ENCODE data around the gene GOLGA3. TPM values are rescaled to one million over a fixed set of nuclear protein-coding genes. Genes with fewer than 3 reads are reported as not detected.
"Not testable (repeated sequence)": the region's sequence is repeated elsewhere in the genome, so short reads cannot be mapped to it uniquely, and the experiment has no call there.

The GOLGA3 gene
- total RNA-seq, 1 experiment from 2014 or later = 62.2 TPM

DNA sequence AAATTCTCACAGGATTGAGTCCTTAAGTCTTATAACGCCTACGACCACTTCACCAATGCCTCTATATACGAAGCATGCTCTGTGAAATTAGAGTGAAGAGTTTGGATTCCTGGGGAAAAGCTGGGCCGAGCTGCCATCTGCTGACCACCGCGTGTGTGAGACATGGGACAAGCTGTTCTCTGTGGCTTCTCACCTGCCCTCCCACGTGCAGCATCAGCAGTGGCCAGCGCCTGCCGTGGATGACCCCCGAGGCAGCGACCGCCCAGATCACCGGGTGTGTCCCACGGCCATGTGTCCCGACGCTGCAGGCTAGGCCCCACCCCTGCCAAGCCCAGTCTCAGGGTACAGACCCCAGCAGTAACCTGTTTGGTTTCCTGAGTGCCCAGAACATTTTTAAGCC, 21.6 kb upstream of the GOLGA3 start:
- H3K4me3 ChIP-seq (ENCODE audit: low read depth, low read length) = no peak overlapping the region
- no peak overlapping the region for H3K4me3 Mint-ChIP-seq (ENCODE audit: unreplicated experiment)
- no peak for DNase-seq
- ChIA-PET CTCF (no interaction called here), POLR2A (no interaction called here)
- H3K27ac Mint-ChIP-seq (ENCODE audit: unreplicated experiment) = no peak overlapping the region
- peaks cover 6% of the 10 kb centered on the region for H3K4me1 Mint-ChIP-seq (ENCODE audit: low read depth, unreplicated experiment)
- intact Hi-C loops (cut with micrococcal nuclease; ENCODE audit: unreplicated experiment) = no loop called here
- no peaks in the 10 kb centered on the region for H3K36me3 ChIP-seq (ENCODE audit: control insufficient read depth, insufficient read depth, low read length)
- no peak for TF ChIP-seq CTCF (IDR thresholded peaks at IDR 0.05; ENCODE audit: insufficient read depth in 1 of 2, low read depth in 1 of 2, low read length in 1 of 2, severe bottlenecking in 1 of 2, unreplicated experiment in 1 of 2)
- no peaks in the 10 kb centered on the region for H3K9me3 ChIP-seq
- no peaks in the 10 kb centered on the region for H3K9me3 Mint-ChIP-seq (ENCODE audit: unreplicated experiment)
- no peaks in the 10 kb centered on the region for H3K27me3 ChIP-seq (replicated peaks; ENCODE audit: control insufficient read depth, insufficient read depth, low read length)
- no peaks in the 10 kb centered on the region for H3K4me1 ChIP-seq
- H3K36me3 Mint-ChIP-seq (ENCODE audit: insufficient read depth, unreplicated experiment) = peaks cover 32% of the 10 kb centered on the region
- no TSS peak for BruUV-seq (replicated peaks)
- no peaks in the 10 kb centered on the region for H3K27me3 Mint-ChIP-seq (ENCODE audit: insufficient read depth, unreplicated experiment)

GRCh38 chr12:132848521-132848920, 19.9 kb upstream of the GOLGA3 start:
- no TSS peak for BruUV-seq (replicated peaks)
- no peaks in the 10 kb centered on the region for H3K27me3 Mint-ChIP-seq (ENCODE audit: insufficient read depth, unreplicated experiment)
- no peak overlapping the region for H3K27ac Mint-ChIP-seq (ENCODE audit: unreplicated experiment)
- ChIA-PET CTCF (no interaction called here), POLR2A (no interaction called here)
- H3K4me3 ChIP-seq (ENCODE audit: low read depth, low read length) = no peak overlapping the region
- H3K27me3 ChIP-seq (replicated peaks; ENCODE audit: control insufficient read depth, insufficient read depth, low read length) = no peaks in the 10 kb centered on the region
- peaks cover 6% of the 10 kb centered on the region for H3K4me1 Mint-ChIP-seq (ENCODE audit: low read depth, unreplicated experiment)
- peaks cover 25% of the 10 kb centered on the region for H3K36me3 Mint-ChIP-seq (ENCODE audit: insufficient read depth, unreplicated experiment)
- H3K4me1 ChIP-seq = no peaks in the 10 kb centered on the region
- H3K9me3 ChIP-seq = no peaks in the 10 kb centered on the region
- intact Hi-C loops (cut with micrococcal nuclease; ENCODE audit: unreplicated experiment) = no loop called here
- H3K9me3 Mint-ChIP-seq (ENCODE audit: unreplicated experiment) = no peaks in the 10 kb centered on the region
- no peak for TF ChIP-seq CTCF (IDR thresholded peaks at IDR 0.05; ENCODE audit: insufficient read depth in 1 of 2, low read depth in 1 of 2, low read length in 1 of 2, severe bottlenecking in 1 of 2, unreplicated experiment in 1 of 2)
- DNase-seq = no peak
- no peaks in the 10 kb centered on the region for H3K36me3 ChIP-seq (ENCODE audit: control insufficient read depth, insufficient read depth, low read length)
- no peak overlapping the region for H3K4me3 Mint-ChIP-seq (ENCODE audit: unreplicated experiment)

GRCh38 chr12:132847363-132848356, 19.0 kb upstream of the GOLGA3 start:
- Histone ChIP-seq H3K27me3 (replicated peaks; ENCODE audit: control insufficient read depth, insufficient read depth, low read length) (no peaks in the 10 kb centered on the region), H3K9me3 (no peaks in the 10 kb centered on the region), H3K36me3 (ENCODE audit: control insufficient read depth, insufficient read depth, low read length) (no peaks in the 10 kb centered on the region), H3K4me3 (ENCODE audit: low read depth, low read length) (no peak overlapping the region), H3K4me1 (no peaks in the 10 kb centered on the region)
- ChIA-PET POLR2A (no interaction called here), CTCF (no interaction called here)
- DNase-seq = no peak
- intact Hi-C loops (cut with micrococcal nuclease; ENCODE audit: unreplicated experiment) = no loop called here
- TF ChIP-seq CTCF (IDR thresholded peaks at IDR 0.05; ENCODE audit: insufficient read depth in 1 of 2, low read depth in 1 of 2, low read length in 1 of 2, severe bottlenecking in 1 of 2, unreplicated experiment in 1 of 2) = no peak
- Mint-ChIP-seq H3K36me3 (ENCODE audit: insufficient read depth, unreplicated experiment) (peaks cover 29% of the 10 kb centered on the region), H3K4me1 (ENCODE audit: low read depth, unreplicated experiment) (peaks cover 6% of the 10 kb centered on the region), H3K27ac (ENCODE audit: unreplicated experiment) (no peak overlapping the region), H3K27me3 (ENCODE audit: insufficient read depth, unreplicated experiment) (no peaks in the 10 kb centered on the region), H3K4me3 (ENCODE audit: unreplicated experiment) (no peak overlapping the region), H3K9me3 (ENCODE audit: unreplicated experiment) (no peaks in the 10 kb centered on the region)
- BruUV-seq (replicated peaks) = no TSS peak

DNA sequence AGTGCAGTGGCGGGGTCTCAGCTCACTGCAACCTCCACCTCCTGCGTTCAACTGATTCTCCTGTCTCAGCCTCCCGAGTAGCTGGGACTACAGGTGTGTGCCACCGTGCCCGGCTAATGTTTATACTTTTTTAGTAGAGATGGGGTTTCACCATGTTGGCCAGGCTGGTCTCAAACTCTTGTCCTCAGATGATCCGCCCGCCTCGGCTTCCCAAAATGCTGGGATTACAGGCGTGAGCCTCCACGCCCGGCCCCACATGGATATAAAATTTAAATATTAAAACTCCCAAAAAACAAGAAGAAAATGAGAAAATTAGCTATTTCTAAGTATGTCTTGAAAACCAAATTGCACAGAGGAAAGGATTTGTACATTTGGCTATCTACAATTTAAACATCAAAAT, 16.0 kb upstream of the GOLGA3 start:
- H3K4me3 Mint-ChIP-seq (ENCODE audit: unreplicated experiment); intact Hi-C loops (cut with micrococcal nuclease; ENCODE audit: unreplicated experiment); H3K9me3 Mint-ChIP-seq (ENCODE audit: unreplicated experiment); BruUV-seq (replicated peaks); H3K4me1 Mint-ChIP-seq (ENCODE audit: low read depth, unreplicated experiment); CTCF ChIA-PET; DNase-seq; H3K9me3 ChIP-seq; H3K27me3 Mint-ChIP-seq (ENCODE audit: insufficient read depth, unreplicated experiment); H3K4me1 ChIP-seq; H3K27me3 ChIP-seq (replicated peaks; ENCODE audit: control insufficient read depth, insufficient read depth, low read length); H3K4me3 ChIP-seq (ENCODE audit: low read depth, low read length); POLR2A ChIA-PET; H3K36me3 ChIP-seq (ENCODE audit: control insufficient read depth, insufficient read depth, low read length); H3K27ac Mint-ChIP-seq (ENCODE audit: unreplicated experiment): not testable (repeated sequence)
- H3K36me3 Mint-ChIP-seq (ENCODE audit: insufficient read depth, unreplicated experiment) = peaks cover 37% of the 10 kb centered on the region
